ENCODE results near the gene GPR35.

The GPR35 gene, protein sequence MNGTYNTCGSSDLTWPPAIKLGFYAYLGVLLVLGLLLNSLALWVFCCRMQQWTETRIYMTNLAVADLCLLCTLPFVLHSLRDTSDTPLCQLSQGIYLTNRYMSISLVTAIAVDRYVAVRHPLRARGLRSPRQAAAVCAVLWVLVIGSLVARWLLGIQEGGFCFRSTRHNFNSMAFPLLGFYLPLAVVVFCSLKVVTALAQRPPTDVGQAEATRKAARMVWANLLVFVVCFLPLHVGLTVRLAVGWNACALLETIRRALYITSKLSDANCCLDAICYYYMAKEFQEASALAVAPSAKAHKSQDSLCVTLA

DNA sequence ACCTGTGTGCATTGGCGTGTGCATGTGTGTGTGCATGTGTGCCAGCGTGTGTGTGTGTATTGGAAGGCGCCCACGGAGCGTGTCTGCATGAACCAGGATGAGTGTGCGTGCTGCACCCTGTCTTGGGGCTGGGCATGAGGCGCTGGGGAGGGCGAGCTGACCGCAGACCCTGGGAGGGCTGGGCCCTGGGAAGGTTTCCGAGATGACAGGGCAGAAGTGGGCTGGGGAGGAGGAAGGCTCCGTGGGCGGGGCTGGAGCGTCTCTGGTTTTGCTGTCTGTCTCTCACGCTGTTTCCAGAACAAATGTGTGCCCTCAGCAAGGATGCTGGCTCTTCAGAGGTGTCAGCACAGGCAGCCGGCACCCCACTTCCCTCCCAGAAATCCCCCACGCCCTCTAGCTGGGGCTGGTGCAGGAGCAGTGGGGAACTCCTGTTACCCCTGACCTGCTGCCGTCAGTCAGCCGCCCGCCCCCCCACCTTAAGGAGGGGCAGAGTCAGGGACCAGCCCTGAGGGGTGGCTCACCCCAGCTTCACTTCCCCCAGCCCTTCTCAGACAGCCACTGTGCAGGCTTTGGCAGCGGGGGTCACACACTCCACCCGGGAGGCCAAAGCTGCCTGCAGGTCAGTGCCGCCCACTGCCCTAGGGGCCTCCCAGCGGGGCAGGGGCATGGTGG, at the start of gene GPR35:
TSS of gene GPR35 (plus strand) at position 531 of the 672 bp plus-strand sequence. CDS start 4,473 bp downstream, outside the sequence.
- no peaks in the 10 kb centered on the region; the same call in 1 of the 2 replicates for H3K36me3 ChIP-seq (ENCODE audit: control insufficient read depth, insufficient read depth, low read length)
- DNase-seq (ENCODE audit: extremely low read depth, insufficient read length), result peak; percentile 71
- H3K4me3 ChIP-seq (replicated peaks; ENCODE audit: low read depth, low read length), result peak within 1 kb of the TSS; percentile 26
- TF ChIP-seq, protein P1, sequence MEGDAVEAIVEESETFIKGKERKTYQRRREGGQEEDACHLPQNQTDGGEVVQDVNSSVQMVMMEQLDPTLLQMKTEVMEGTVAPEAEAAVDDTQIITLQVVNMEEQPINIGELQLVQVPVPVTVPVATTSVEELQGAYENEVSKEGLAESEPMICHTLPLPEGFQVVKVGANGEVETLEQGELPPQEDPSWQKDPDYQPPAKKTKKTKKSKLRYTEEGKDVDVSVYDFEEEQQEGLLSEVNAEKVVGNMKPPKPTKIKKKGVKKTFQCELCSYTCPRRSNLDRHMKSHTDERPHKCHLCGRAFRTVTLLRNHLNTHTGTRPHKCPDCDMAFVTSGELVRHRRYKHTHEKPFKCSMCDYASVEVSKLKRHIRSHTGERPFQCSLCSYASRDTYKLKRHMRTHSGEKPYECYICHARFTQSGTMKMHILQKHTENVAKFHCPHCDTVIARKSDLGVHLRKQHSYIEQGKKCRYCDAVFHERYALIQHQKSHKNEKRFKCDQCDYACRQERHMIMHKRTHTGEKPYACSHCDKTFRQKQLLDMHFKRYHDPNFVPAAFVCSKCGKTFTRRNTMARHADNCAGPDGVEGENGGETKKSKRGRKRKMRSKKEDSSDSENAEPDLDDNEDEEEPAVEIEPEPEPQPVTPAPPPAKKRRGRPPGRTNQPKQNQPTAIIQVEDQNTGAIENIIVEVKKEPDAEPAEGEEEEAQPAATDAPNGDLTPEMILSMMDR (IDR thresholded peaks at IDR 0.05; ENCODE audit: insufficient read depth, low read length, poor library complexity, severe bottlenecking), result no peak
- H3K27me3 ChIP-seq (replicated peaks; ENCODE audit: control insufficient read depth, insufficient read depth, low read length), result no peaks in the 10 kb centered on the region

DNA sequence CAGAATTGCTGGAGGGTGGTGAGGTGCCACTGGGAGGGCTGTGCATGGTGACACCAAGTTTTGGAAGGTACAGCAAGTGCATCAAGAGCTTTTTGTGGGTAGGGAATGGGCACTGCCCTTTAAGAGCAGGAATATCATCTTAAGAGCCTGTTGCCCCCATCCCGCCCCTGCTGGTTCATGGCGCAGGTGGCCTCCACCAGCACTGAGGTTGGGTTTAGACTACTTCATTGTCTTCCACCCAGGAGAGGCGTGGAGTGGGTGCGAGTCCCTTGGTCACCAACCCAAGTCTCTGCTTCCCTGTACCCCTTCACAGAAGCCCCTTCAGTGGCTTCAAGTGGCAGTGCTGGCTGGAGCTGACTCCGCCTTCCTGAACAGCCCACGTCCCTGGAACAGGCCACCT, 49.2 kb upstream of the GPR35 start:
- Histone ChIP-seq H3K4me3 (replicated peaks; ENCODE audit: low read depth, low read length) (no peak overlapping the region), H3K36me3 (ENCODE audit: control insufficient read depth, insufficient read depth, low read length) (peaks cover 40% of the 10 kb centered on the region), H3K27me3 (replicated peaks; ENCODE audit: control insufficient read depth, insufficient read depth, low read length) (no peaks in the 10 kb centered on the region)
- TF ChIP-seq, protein P1 (IDR thresholded peaks at IDR 0.05; ENCODE audit: insufficient read depth, low read length, poor library complexity, severe bottlenecking), result no peak
- DNase-seq (ENCODE audit: extremely low read depth, insufficient read length), result no peak

DNA sequence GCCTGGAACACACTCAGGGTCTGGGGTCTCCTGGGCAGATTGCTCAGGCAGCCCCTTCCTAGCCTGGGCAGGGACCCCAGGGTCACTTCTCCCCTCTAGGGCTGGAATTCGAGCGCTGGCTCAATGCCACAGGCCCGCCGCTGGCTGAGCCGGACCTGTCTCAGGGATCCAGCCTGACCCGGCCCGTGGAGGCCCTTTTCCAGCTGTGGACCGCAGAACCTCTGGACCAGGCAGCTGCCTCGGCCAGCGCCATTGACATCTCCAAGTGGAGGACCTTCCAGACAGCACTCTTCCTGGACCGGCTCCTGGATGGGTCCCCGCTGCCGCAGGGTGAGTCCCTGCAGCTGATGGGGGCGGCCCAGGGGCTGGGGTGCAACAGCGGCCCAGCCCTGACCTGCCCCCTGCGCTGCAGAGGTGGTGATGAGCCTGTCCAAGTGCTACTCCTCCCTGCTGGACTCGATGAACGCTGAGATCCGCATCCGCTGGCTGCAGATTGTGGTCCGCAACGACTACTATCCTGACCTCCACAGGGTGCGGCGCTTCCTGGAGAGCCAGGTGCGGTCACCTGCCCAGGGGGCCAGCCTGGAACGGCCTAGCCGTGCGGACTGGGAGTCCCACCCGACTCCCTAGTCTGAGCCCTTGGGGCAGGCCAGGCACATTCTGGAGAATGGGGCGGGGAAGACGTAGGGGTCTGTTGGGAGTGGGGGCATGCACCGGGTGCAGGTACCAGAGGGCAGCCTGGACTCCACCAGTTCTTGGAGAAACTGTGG, 48.7 kb upstream of the GPR35 start:
- no peaks in the 10 kb centered on the region for H3K27me3 ChIP-seq (replicated peaks; ENCODE audit: control insufficient read depth, insufficient read depth, low read length)
- DNase-seq (ENCODE audit: extremely low read depth, insufficient read length), result no peak
- no peak overlapping the region for H3K4me3 ChIP-seq (replicated peaks; ENCODE audit: low read depth, low read length)
- TF ChIP-seq, protein P1 (IDR thresholded peaks at IDR 0.05; ENCODE audit: insufficient read depth, low read length, poor library complexity, severe bottlenecking), result no peak
- H3K36me3 ChIP-seq (ENCODE audit: control insufficient read depth, insufficient read depth, low read length), result peaks cover 40% of the 10 kb centered on the region

DNA sequence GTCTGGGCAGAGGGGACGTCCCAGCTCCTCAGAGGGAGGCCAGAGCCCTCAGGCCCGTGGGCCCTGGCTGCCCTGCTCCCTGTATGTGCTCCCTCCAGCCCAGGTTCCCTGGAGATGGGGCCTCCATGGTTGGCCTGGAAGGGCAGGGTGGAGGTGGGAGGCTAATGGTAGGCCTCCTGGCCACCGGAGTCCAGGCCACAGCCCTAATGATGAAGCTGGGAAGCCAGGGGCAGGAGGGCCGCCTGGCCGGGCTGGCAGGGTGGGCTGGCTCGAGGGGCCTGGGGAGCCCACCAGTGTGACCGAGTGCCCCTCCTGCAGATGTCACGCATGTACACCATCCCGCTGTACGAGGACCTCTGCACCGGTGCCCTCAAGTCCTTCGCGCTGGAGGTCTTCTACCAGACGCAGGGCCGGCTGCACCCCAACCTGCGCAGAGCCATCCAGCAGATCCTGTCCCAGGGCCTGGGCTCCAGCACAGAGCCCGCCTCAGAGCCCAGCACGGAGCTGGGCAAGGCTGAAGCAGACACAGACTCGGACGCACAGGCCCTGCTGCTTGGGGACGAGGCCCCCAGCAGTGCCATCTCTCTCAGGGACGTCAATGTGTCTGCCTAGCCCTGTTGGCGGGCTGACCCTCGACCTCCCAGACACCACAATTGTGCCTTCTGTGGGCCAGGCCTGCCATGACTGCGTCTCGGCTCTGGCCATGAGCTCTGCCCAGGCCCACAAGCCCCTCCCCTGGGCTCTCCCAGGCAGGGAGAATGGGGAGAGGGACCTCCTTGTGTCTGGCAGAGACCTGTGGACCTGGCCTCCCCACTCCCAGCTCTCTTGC, 47.8 kb upstream of the GPR35 start:
- DNase-seq (ENCODE audit: extremely low read depth, insufficient read length), result no peak
- Histone ChIP-seq H3K36me3 (ENCODE audit: control insufficient read depth, insufficient read depth, low read length) (peaks cover 40% of the 10 kb centered on the region), H3K4me3 (replicated peaks; ENCODE audit: low read depth, low read length) (no peak overlapping the region), H3K27me3 (replicated peaks; ENCODE audit: control insufficient read depth, insufficient read depth, low read length) (no peaks in the 10 kb centered on the region)
- TF ChIP-seq, protein P1 (IDR thresholded peaks at IDR 0.05; ENCODE audit: insufficient read depth, low read length, poor library complexity, severe bottlenecking), result no peak

DNA sequence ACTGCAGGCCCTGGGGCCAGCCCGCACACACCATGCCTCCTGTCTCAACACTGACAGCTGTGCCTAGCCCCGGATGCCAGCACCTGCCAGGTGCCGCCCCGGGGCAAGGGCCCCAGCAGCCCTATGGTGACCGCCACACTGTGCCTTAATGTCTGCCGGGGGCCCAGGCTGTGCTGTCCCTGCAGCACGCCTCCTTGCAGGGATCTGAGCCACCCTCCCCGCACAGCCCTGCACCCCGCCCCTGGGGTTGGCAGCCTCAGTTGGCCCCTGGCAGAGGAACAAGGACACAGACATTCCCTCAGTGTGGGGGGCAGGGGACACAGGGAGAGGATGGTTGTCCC, 47.2 kb upstream of the GPR35 start:
- Histone ChIP-seq H3K36me3 (ENCODE audit: control insufficient read depth, insufficient read depth, low read length) (peaks cover 40% of the 10 kb centered on the region), H3K27me3 (replicated peaks; ENCODE audit: control insufficient read depth, insufficient read depth, low read length) (no peaks in the 10 kb centered on the region), H3K4me3 (replicated peaks; ENCODE audit: low read depth, low read length) (no peak overlapping the region)
- TF ChIP-seq, protein P1 (IDR thresholded peaks at IDR 0.05; ENCODE audit: insufficient read depth, low read length, poor library complexity, severe bottlenecking), result no peak
- DNase-seq (ENCODE audit: extremely low read depth, insufficient read length), result no peak
